HUES48 (cell line): ENCODE data around the gene TRIM40.
A peak's percentile ranks its signal among the peaks of the same experiment; 100 is the strongest.
"Not testable (repeated sequence)": the region's sequence is repeated elsewhere in the genome, so short reads cannot be mapped to it uniquely, and the experiment has no call there.

ENCODE experiments used
- H3K27ac ChIP-seq: one replicate; pipeline ENCODE4 v1.7.0; 2013; ENCODE audit warnings: low read depth, low read length, inconsistent platforms
- H3K27me3 ChIP-seq: 2 replicates; pipeline ENCODE4 v1.6.1; 2013; ENCODE audit warnings: mild to moderate bottlenecking, low read length; ENCODE audit not compliant: control insufficient read depth, insufficient read depth
- H3K36me3 ChIP-seq: 2 replicates; pipeline ENCODE4 v1.6.1; 2013; ENCODE audit warnings: low read length; ENCODE audit not compliant: control insufficient read depth, insufficient read depth
- H3K4me1 ChIP-seq: 2 replicates; pipeline ENCODE4 v1.6.1; 2013; ENCODE audit warnings: mild to moderate bottlenecking, low read length; ENCODE audit not compliant: control insufficient read depth, insufficient read depth
- H3K4me3 ChIP-seq: 2 replicates; pipeline ENCODE4 v1.5.1; 2013; ENCODE audit warnings: mild to moderate bottlenecking, low read depth, low read length
- H3K9ac ChIP-seq: 2 replicates; pipeline ENCODE4 v1.6.1; 2013; ENCODE audit warnings: mild to moderate bottlenecking, low read depth, low read length, moderate library complexity
- H3K9me3 ChIP-seq: 2 replicates; pipeline ENCODE4 v1.6.1; 2013; ENCODE audit warnings: low read length; ENCODE audit not compliant: control insufficient read depth, insufficient read depth

TRIM40 gene

GRCh38 chr6:30118691-30119090 lies 17.2 kb upstream of the TRIM40 start:
- not testable (repeated sequence) for H3K4me3 ChIP-seq, H3K27ac ChIP-seq, H3K36me3 ChIP-seq, H3K4me1 ChIP-seq, H3K27me3 ChIP-seq, H3K9me3 ChIP-seq, H3K9ac ChIP-seq

- Histone ChIP-seq H3K4me3 (no peak overlapping the region), H3K27me3 (peaks cover 24% of the 10 kb centered on the region), H3K9me3 (no peaks in the 10 kb centered on the region), H3K36me3 (no peaks in the 10 kb centered on the region), H3K27ac (no peak overlapping the region), H3K4me1 (no peaks in the 10 kb centered on the region), H3K9ac (no peak overlapping the region)
Observed at GRCh38 chr6:30121446-30122366, 14.2 kb upstream of the TRIM40 start.

DNA sequence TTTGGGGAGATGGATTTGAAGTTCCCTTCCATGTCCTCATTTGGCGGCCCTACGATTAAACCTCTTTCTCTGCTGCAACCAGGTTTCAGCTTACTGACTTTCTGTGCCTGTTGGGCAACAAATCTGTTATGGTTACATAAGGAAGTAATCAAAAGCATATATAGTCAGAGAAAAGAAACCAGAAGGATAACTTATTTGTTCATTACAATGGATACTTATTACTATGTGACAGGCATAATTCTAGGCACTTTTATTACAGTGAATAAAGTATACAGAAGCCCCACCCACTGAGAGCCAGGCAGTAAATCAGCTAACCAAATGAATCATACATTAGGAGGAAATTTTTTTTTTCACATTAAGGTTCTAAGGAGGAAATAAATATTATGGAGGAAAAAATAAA lies 13.4 kb upstream of the TRIM40 start:
- no peak overlapping the region for H3K4me3 ChIP-seq
- H3K4me1 ChIP-seq: no peaks in the 10 kb centered on the region
- no peaks in the 10 kb centered on the region for H3K36me3 ChIP-seq
- H3K9ac ChIP-seq: no peak overlapping the region
- H3K9me3 ChIP-seq: no peaks in the 10 kb centered on the region
- H3K27me3 ChIP-seq: peaks cover 32% of the 10 kb centered on the region
- no peak overlapping the region for H3K27ac ChIP-seq

DNA sequence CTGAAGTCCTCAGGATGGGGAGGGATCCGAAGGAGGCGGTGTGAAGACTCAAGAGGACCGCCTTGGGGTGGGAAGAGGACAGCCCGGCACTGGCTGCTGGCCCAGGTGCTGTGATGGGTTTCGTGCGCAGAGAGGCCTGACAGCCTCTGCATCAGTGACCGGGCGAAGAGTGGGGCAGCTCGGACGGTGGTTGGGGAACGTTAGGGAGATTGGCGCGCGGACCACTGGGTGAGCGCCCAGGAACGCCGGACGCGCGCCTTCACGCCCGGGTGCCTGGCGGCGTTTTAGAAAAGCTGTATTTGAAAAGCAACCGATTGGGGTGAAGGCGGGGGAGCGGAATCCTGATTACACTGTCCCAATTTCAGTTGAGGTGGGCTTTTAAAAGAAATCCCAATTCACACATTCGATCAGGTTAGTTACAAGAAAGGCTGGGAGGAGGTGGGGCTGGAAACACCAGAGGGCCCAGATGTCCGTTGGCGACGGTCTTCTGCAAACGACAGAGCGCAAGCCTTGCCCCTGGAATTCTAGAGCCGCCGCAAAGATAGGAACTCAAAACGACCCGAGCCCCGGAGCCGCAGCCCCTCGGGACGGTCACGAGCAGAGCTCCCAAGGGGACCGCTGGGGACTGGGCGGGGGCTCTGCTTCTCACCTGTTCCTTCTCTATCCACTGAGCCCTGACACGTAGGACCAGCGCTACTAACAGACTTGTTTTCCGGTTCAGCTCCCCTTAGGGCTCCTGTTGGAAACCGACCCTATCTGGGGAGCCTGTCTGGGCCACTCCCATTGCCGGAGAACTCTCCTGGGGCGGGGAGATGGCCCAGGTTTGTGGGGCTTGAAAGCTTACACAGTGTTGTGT lies 8.5 kb upstream of the TRIM40 start:
- H3K4me3 ChIP-seq: peak overlapping the region; percentile 67
- no peak overlapping the region for H3K27ac ChIP-seq
- no peaks in the 10 kb centered on the region for H3K9me3 ChIP-seq
- H3K4me1 ChIP-seq: 0 out of 2 replicates have a peak, but pooled peaks cover 3% of the 10 kb centered on the region
- no peaks in the 10 kb centered on the region for H3K36me3 ChIP-seq
- no peak overlapping the region for H3K9ac ChIP-seq
- H3K27me3 ChIP-seq: peaks cover 79% of the 10 kb centered on the region

DNA sequence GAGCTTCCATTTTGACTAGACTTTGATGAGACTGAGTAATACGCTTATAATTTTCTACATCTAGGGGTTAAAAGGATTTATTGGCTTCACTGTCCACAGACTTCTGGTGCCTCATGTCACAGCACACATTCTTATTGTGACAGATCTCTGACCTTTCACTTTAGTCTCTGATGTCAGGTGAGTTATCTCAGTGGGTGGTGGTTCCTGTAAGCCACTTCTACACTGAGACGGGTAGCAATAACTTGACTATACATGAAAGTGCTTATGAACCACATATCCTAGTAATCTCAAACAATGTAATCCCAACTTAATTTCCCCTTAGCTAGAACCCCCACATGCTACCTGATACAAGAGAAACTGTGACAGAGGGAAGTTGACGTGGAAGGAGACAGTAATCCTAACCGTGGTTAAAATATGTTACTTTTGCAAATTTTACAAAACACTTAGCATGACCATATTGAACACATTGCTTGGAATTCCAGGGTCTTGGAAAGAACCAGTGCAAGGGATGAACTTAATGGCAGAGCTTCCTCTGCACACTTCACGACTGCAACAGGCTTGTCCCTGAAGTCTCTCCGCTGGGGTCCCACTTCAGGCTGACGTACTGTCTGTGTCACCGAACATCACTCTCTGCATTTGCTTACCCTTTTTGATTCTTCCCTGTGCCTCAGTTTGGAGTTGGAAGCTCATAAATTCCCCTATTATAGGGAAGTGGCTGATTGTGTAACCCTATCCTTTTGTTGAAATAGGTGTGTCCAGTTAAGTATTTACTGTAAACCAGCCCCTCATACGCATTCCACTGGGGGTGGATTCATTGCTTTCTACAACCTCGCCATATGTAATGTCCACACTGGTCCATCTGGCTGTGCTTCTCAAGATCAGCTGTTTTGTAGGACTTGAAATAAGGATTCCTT lies 6.4 kb upstream of the TRIM40 start:
- H3K4me1 ChIP-seq: 0 out of 2 replicates have a peak, but pooled peaks cover 3% of the 10 kb centered on the region
- H3K9ac ChIP-seq: no peak overlapping the region
- H3K4me3 ChIP-seq: no peak overlapping the region
- no peaks in the 10 kb centered on the region for H3K36me3 ChIP-seq
- H3K9me3 ChIP-seq: no peaks in the 10 kb centered on the region
- no peak overlapping the region for H3K27ac ChIP-seq
- H3K27me3 ChIP-seq: peaks cover 76% of the 10 kb centered on the region

GRCh38 chr6:30130179-30130679 lies 5.7 kb upstream of the TRIM40 start:
- no peaks in the 10 kb centered on the region for H3K36me3 ChIP-seq
- H3K27me3 ChIP-seq: peaks cover 70% of the 10 kb centered on the region
- H3K9ac ChIP-seq: no peak overlapping the region
- H3K4me3 ChIP-seq: no peak overlapping the region
- H3K27ac ChIP-seq: no peak overlapping the region
- no peaks in the 10 kb centered on the region for H3K9me3 ChIP-seq
- 0 out of 2 replicates have a peak, but pooled peaks cover 3% of the 10 kb centered on the region for H3K4me1 ChIP-seq

DNA sequence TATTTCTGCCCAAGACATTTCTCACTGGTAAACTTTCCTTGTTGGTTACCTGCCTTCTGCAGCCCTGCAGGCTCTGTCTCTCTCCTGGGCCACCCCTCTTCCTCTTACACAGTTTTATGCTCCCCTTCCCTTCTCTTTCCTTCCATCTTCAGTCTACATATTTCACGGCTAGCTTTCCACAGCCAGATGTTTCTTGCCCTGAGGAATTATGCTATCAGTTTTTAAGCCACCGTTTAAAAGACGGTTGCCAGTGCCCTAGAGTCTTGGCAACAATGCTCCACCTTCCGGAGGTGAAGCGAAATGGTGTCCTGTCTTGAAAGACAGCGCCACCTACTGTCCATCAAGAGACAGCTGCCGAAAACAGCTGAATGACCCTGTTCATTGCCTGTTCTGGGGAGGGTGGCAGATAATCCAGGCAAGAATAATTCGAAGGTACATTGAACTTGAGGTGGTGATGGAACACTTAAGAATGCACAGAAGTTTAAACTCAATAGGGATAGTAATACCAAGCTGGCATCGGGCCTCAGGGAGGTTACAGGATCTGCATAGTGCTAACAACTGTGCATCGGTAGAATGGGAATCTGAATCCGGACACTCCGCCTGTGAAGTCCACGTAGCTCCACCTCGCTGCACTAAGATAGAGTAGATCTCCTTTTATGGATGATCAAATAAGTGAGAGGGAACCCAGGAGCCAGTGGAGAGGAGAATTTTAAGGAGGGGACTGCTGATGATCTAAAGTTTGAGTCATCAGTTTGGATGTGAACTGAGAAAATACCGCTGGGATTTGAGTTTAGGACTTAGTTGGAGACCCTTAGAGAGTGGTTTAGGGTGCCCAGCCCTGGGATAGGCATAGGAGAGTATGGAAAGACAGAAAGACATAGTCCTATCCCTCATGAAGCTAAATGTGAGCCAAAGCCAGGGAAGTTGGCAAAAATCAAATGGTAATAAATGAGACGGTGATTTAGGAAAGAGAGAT lies 4.8 kb upstream of the TRIM40 start:
- Histone ChIP-seq H3K36me3 (no peaks in the 10 kb centered on the region), H3K4me1 (0 out of 2 replicates have a peak, but pooled peaks cover 3% of the 10 kb centered on the region), H3K9ac (no peak overlapping the region), H3K9me3 (no peaks in the 10 kb centered on the region), H3K27ac (no peak overlapping the region), H3K27me3 (peaks cover 61% of the 10 kb centered on the region), H3K4me3 (no peak overlapping the region)

DNA sequence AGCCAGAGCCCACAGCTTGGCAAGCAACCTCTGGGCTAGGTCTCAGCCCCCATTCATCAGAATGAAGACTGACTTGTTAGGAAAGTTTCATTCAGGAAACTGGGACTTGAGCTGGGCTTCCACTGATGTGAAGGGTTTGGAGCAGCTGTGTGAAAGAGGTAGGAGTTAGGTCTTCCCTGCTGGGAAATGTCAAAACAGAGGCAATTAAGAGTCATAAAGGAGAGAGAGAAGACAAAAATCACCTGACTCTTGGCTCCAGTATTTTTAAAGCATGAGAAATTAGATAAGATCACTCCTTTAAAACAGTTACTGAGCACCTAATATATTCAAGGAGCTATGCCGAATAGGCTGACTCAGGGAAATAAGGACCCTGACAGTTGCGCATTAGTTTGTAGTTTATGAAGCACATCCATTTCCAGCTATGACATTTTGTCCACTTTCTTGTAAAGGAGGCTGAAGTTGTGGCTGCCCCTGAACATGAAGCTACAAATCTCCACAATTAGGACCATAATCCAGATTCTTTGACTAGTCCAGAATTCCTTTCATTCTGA lies 3.9 kb upstream of the TRIM40 start:
- Histone ChIP-seq H3K9ac (no peak overlapping the region), H3K36me3 (no peaks in the 10 kb centered on the region), H3K4me3 (no peak overlapping the region), H3K27ac (no peak overlapping the region), H3K9me3 (no peaks in the 10 kb centered on the region), H3K27me3 (peaks cover 52% of the 10 kb centered on the region), H3K4me1 (0 out of 2 replicates have a peak, but pooled peaks cover 3% of the 10 kb centered on the region)

DNA sequence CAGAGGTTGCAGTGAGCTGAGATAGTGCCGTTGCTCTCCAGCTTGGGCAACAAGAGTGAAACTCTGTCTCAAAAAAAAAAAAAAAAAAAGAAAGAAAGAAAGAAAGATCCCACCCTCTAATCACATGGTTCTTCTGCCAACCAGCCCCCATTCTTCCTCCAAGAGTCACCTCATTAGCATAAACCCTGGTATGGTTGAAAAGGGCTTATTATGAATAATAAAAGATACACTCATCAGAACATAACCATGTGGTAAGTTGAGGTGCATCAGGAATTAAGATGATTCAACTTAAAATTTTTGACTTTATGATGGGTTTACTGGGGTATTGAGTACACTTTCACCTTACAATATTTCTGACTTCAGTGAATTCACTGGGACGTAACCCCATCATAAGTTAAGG lies 793 bp upstream of the TRIM40 start:
- Histone ChIP-seq H3K9ac (no peak overlapping the region), H3K27ac (no peak overlapping the region), H3K27me3 (peaks cover 21% of the 10 kb centered on the region), H3K4me1 (no peaks in the 10 kb centered on the region), H3K4me3 (no peak overlapping the region), H3K36me3 (no peaks in the 10 kb centered on the region), H3K9me3 (no peaks in the 10 kb centered on the region)
